Measurements from ENCODE around the gene GPC1.

GPC1 gene

GRCh38 chr2:240391111-240392051 is 44.1 kb upstream of the GPC1 start:
- no peaks in the 10 kb centered on the region for H3K36me3 ChIP-seq (ENCODE audit: control insufficient read depth, insufficient read depth, low read length)
- no peak overlapping the region for H3K4me3 ChIP-seq (ENCODE audit: insufficient read depth, low read depth, low read length, poor library complexity, severe bottlenecking)
- H3K9me3 ChIP-seq (ENCODE audit: control insufficient read depth, low read length), result no peaks in the 10 kb centered on the region
- no peak for DNase-seq
- H3K27me3 ChIP-seq (replicated peaks; ENCODE audit: control insufficient read depth, insufficient read depth, low read length, poor library complexity, severe bottlenecking), result no peaks in the 10 kb centered on the region
- peaks cover 4% of the 10 kb centered on the region for H3K4me1 ChIP-seq (ENCODE audit: control insufficient read depth, insufficient read depth, low read length, poor library complexity, severe bottlenecking)
- H3K27ac ChIP-seq (ENCODE audit: insufficient read depth, low read length, poor library complexity, severe bottlenecking), result no peak overlapping the region

- Histone ChIP-seq H3K4me1 (ENCODE audit: control insufficient read depth, insufficient read depth, low read length, poor library complexity, severe bottlenecking) (peaks cover 4% of the 10 kb centered on the region), H3K27ac (ENCODE audit: insufficient read depth, low read length, poor library complexity, severe bottlenecking) (no peak overlapping the region)
- no peak for DNase-seq
Measured at GRCh38 chr2:240392084-240392947, 43.1 kb upstream of the GPC1 start.

GRCh38 chr2:240392948-240393830 is 42.3 kb upstream of the GPC1 start:
- Histone ChIP-seq H3K27ac (ENCODE audit: insufficient read depth, low read length, poor library complexity, severe bottlenecking) (no peak overlapping the region), H3K4me1 (ENCODE audit: control insufficient read depth, insufficient read depth, low read length, poor library complexity, severe bottlenecking) (peaks cover 4% of the 10 kb centered on the region), H3K4me3 (ENCODE audit: insufficient read depth, low read depth, low read length, poor library complexity, severe bottlenecking) (no peak overlapping the region), H3K36me3 (ENCODE audit: control insufficient read depth, insufficient read depth, low read length) (no peaks in the 10 kb centered on the region), H3K27me3 (replicated peaks; ENCODE audit: control insufficient read depth, insufficient read depth, low read length, poor library complexity, severe bottlenecking) (no peaks in the 10 kb centered on the region), H3K9me3 (ENCODE audit: control insufficient read depth, low read length) (no peaks in the 10 kb centered on the region)
- DNase-seq, result no peak

More at GRCh38 chr2:240392084-240392947, 43.1 kb upstream of the GPC1 start:
- H3K4me3 ChIP-seq (ENCODE audit: insufficient read depth, low read depth, low read length, poor library complexity, severe bottlenecking), result no peak overlapping the region
- H3K27me3 ChIP-seq (replicated peaks; ENCODE audit: control insufficient read depth, insufficient read depth, low read length, poor library complexity, severe bottlenecking), result no peaks in the 10 kb centered on the region
- no peaks in the 10 kb centered on the region for H3K9me3 ChIP-seq (ENCODE audit: control insufficient read depth, low read length)
- H3K36me3 ChIP-seq (ENCODE audit: control insufficient read depth, insufficient read depth, low read length), result no peaks in the 10 kb centered on the region

GRCh38 chr2:240393831-240394410 is 41.5 kb upstream of the GPC1 start:
- Histone ChIP-seq H3K27ac (ENCODE audit: insufficient read depth, low read length, poor library complexity, severe bottlenecking) (no peak overlapping the region), H3K36me3 (ENCODE audit: control insufficient read depth, insufficient read depth, low read length) (no peaks in the 10 kb centered on the region), H3K27me3 (replicated peaks; ENCODE audit: control insufficient read depth, insufficient read depth, low read length, poor library complexity, severe bottlenecking) (no peaks in the 10 kb centered on the region), H3K9me3 (ENCODE audit: control insufficient read depth, low read length) (no peaks in the 10 kb centered on the region), H3K4me1 (ENCODE audit: control insufficient read depth, insufficient read depth, low read length, poor library complexity, severe bottlenecking) (peaks cover 4% of the 10 kb centered on the region), H3K4me3 (ENCODE audit: insufficient read depth, low read depth, low read length, poor library complexity, severe bottlenecking) (no peak overlapping the region)
- DNase-seq, result no peak

- H3K27me3 ChIP-seq (replicated peaks; ENCODE audit: control insufficient read depth, insufficient read depth, low read length, poor library complexity, severe bottlenecking), result no peaks in the 10 kb centered on the region
- no peak overlapping the region for H3K27ac ChIP-seq (ENCODE audit: insufficient read depth, low read length, poor library complexity, severe bottlenecking)
- DNase-seq, result no peak
- H3K36me3 ChIP-seq (ENCODE audit: control insufficient read depth, insufficient read depth, low read length), result no peaks in the 10 kb centered on the region
- H3K9me3 ChIP-seq (ENCODE audit: control insufficient read depth, low read length), result no peaks in the 10 kb centered on the region
- peaks cover 4% of the 10 kb centered on the region for H3K4me1 ChIP-seq (ENCODE audit: control insufficient read depth, insufficient read depth, low read length, poor library complexity, severe bottlenecking)
- no peak overlapping the region for H3K4me3 ChIP-seq (ENCODE audit: insufficient read depth, low read depth, low read length, poor library complexity, severe bottlenecking)
Measured at GRCh38 chr2:240394549-240394948, 40.9 kb upstream of the GPC1 start.

- peaks cover 4% of the 10 kb centered on the region for H3K4me1 ChIP-seq (ENCODE audit: control insufficient read depth, insufficient read depth, low read length, poor library complexity, severe bottlenecking)
- no peaks in the 10 kb centered on the region for H3K9me3 ChIP-seq (ENCODE audit: control insufficient read depth, low read length)
- H3K36me3 ChIP-seq (ENCODE audit: control insufficient read depth, insufficient read depth, low read length), result no peaks in the 10 kb centered on the region
- no peaks in the 10 kb centered on the region for H3K27me3 ChIP-seq (replicated peaks; ENCODE audit: control insufficient read depth, insufficient read depth, low read length, poor library complexity, severe bottlenecking)
- no peak overlapping the region for H3K4me3 ChIP-seq (ENCODE audit: insufficient read depth, low read depth, low read length, poor library complexity, severe bottlenecking)
- no peak for DNase-seq
- H3K27ac ChIP-seq (ENCODE audit: insufficient read depth, low read length, poor library complexity, severe bottlenecking), result no peak overlapping the region
Measured at GRCh38 chr2:240395448-240395847, 40.0 kb upstream of the GPC1 start.

- no peak overlapping the region for H3K4me3 ChIP-seq (ENCODE audit: insufficient read depth, low read depth, low read length, poor library complexity, severe bottlenecking)
- H3K27ac ChIP-seq (ENCODE audit: insufficient read depth, low read length, poor library complexity, severe bottlenecking), result no peak overlapping the region
- H3K4me1 ChIP-seq (ENCODE audit: control insufficient read depth, insufficient read depth, low read length, poor library complexity, severe bottlenecking), result peaks cover 4% of the 10 kb centered on the region
- H3K9me3 ChIP-seq (ENCODE audit: control insufficient read depth, low read length), result no peaks in the 10 kb centered on the region
- no peaks in the 10 kb centered on the region for H3K36me3 ChIP-seq (ENCODE audit: control insufficient read depth, insufficient read depth, low read length)
- DNase-seq, result no peak
- H3K27me3 ChIP-seq (replicated peaks; ENCODE audit: control insufficient read depth, insufficient read depth, low read length, poor library complexity, severe bottlenecking), result no peaks in the 10 kb centered on the region
Measured at GRCh38 chr2:240395896-240396622, 39.4 kb upstream of the GPC1 start.

GRCh38 chr2:240396623-240397541 is 38.6 kb upstream of the GPC1 start:
- H3K4me3 ChIP-seq (ENCODE audit: insufficient read depth, low read depth, low read length, poor library complexity, severe bottlenecking), result no peak overlapping the region
- H3K9me3 ChIP-seq (ENCODE audit: control insufficient read depth, low read length), result no peaks in the 10 kb centered on the region
- no peaks in the 10 kb centered on the region for H3K36me3 ChIP-seq (ENCODE audit: control insufficient read depth, insufficient read depth, low read length)
- peaks cover 4% of the 10 kb centered on the region for H3K4me1 ChIP-seq (ENCODE audit: control insufficient read depth, insufficient read depth, low read length, poor library complexity, severe bottlenecking)
- no peak for DNase-seq
- H3K27me3 ChIP-seq (replicated peaks; ENCODE audit: control insufficient read depth, insufficient read depth, low read length, poor library complexity, severe bottlenecking), result no peaks in the 10 kb centered on the region
- no peak overlapping the region for H3K27ac ChIP-seq (ENCODE audit: insufficient read depth, low read length, poor library complexity, severe bottlenecking)

All from effector memory CD4-positive, alpha-beta T cell (primary cell).